Colon (tissue), 2 donors: ENCODE results near the gene SPHK2.
"Not testable (repeated sequence)": the region's sequence is repeated elsewhere in the genome, so short reads cannot be mapped to it uniquely, and the experiment has no call there.

Experiments used
- FAIRE-seq: peaks from 2 replicates; lab custom pipeline; 2012; peaks lifted over from hg19 to GRCh38; lab: Jason Lieb, UNC
- donor health status: control.
- donor health status: control.

The SPHK2 gene

GRCh38 chr19:48624791-48625723 is 5.8 kb downstream of the SPHK2 start:
- no peak for FAIRE-seq

- no peak for FAIRE-seq
These were observed 6.6 kb downstream of the SPHK2 start for GRCh38 chr19:48625891-48626327.

GRCh38 chr19:48627201-48627864 is 8.0 kb downstream of the SPHK2 start:
- no peak for FAIRE-seq

- FAIRE-seq, result no peak
These were observed 8.6 kb downstream of the SPHK2 start for GRCh38 chr19:48627865-48628314.

GRCh38 chr19:48628486-48629296 is 9.4 kb downstream of the SPHK2 start:
- no peak for FAIRE-seq

- no peak for FAIRE-seq
These were observed 9.9 kb downstream of the SPHK2 start for GRCh38 chr19:48629297-48629598.

- FAIRE-seq, result no peak
These were observed 10.4 kb downstream of the SPHK2 start for GRCh38 chr19:48629599-48630295.

- no peak for FAIRE-seq
These were observed 11.2 kb downstream of the SPHK2 start for GRCh38 chr19:48630296-48631063.

- FAIRE-seq, result no peak
These were observed 11.9 kb downstream of the SPHK2 start for GRCh38 chr19:48631225-48631624.

- FAIRE-seq, result not testable (repeated sequence)
These were observed 13.0 kb downstream of the SPHK2 start for GRCh38 chr19:48632286-48632685.

- FAIRE-seq, result no peak
These were observed 13.4 kb downstream of the SPHK2 start for GRCh38 chr19:48632692-48633147.

- FAIRE-seq, result no peak
These were observed 14.1 kb downstream of the SPHK2 start for GRCh38 chr19:48633148-48634035.

- FAIRE-seq, result no peak
These were observed 14.7 kb downstream of the SPHK2 start for GRCh38 chr19:48634036-48634342.

- FAIRE-seq, result no peak
These were observed 15.3 kb downstream of the SPHK2 start for GRCh38 chr19:48634424-48635262.

- no peak for FAIRE-seq
These were observed 16.1 kb downstream of the SPHK2 start for GRCh38 chr19:48635263-48635965.

- FAIRE-seq, result no peak
These were observed 16.9 kb downstream of the SPHK2 start for GRCh38 chr19:48635966-48636858.

- no peak for FAIRE-seq
These were observed 17.6 kb downstream of the SPHK2 start, which contains the start of gene DBP for GRCh38 chr19:48636859-48637448. DBP (minus strand) TSS chr19:48637379; CDS start chr19:48636994, 385 bp downstream.
